Mesenchymal stem cell (in vitro differentiated cells and primary cell): ENCODE measurements around the gene RHBDF1.
A peak's percentile ranks its signal among the peaks of the same experiment; 100 is the strongest.

ENCODE experiments used
- DNase-seq: peaks from one replicate; pipeline ENCODE4 v3.0.0-alpha.2; 2013
- H2AFZ ChIP-seq: one replicate; pipeline ENCODE4 v1.6.1; 2013; ENCODE audit warnings: low read depth, mild to moderate bottlenecking, control low read depth, inconsistent platforms, low read length, moderate library complexity
- H2AK5ac ChIP-seq: 2 replicates; pipeline ENCODE4 v1.6.1; 2013; ENCODE audit warnings: low read length, moderate library complexity, mild to moderate bottlenecking, inconsistent platforms; ENCODE audit not compliant: severe bottlenecking
- H2BK120ac ChIP-seq: one replicate; pipeline ENCODE4 v1.6.1; 2013; ENCODE audit warnings: low read depth, mild to moderate bottlenecking, inconsistent platforms, low read length, moderate library complexity
- H2BK12ac ChIP-seq, 2 experiments: one replicate each; pipeline ENCODE4 v1.6.1; 2013; ENCODE audit warnings: inconsistent platforms in 2 of 2, low read length in 2 of 2, mild to moderate bottlenecking in 2 of 2, moderate library complexity in 2 of 2, control low read depth in 1 of 2
- H2BK15ac ChIP-seq: one replicate; pipeline ENCODE4 v1.6.1; 2013; ENCODE audit warnings: mild to moderate bottlenecking, low read depth, inconsistent platforms; ENCODE audit not compliant: poor library complexity, severe bottlenecking
- H2BK5ac ChIP-seq: 2 replicates; pipeline ENCODE4 v1.6.1; 2013; ENCODE audit warnings: low read depth, mild to moderate bottlenecking, low read length, control low read depth, inconsistent platforms; ENCODE audit not compliant: poor library complexity, severe bottlenecking
- H3K14ac ChIP-seq, 2 experiments: one replicate each; pipeline ENCODE4 v1.6.1; 2013; ENCODE audit warnings: inconsistent platforms in 2 of 2, low read length in 2 of 2, control low read depth in 1 of 2, mild to moderate bottlenecking in 1 of 2, moderate library complexity in 1 of 2
- H3K18ac ChIP-seq, 2 experiments: one replicate each; pipeline ENCODE4 v1.6.1; 2013; ENCODE audit warnings: inconsistent platforms in 2 of 2, low read length in 2 of 2, control low read depth in 1 of 2, low read depth in 1 of 2, mild to moderate bottlenecking in 1 of 2
- H3K23ac ChIP-seq, 2 experiments: one replicate each; pipeline ENCODE4 v1.6.1; 2013; ENCODE audit warnings: inconsistent platforms in 2 of 2, low read length in 2 of 2, mild to moderate bottlenecking in 2 of 2, moderate library complexity in 2 of 2, control low read depth in 1 of 2
- H3K27ac ChIP-seq: 2 replicates; pipeline ENCODE4 v1.5.1; 2013; ENCODE audit warnings: mild to moderate bottlenecking, moderate library complexity, low read length, control low read depth, inconsistent platforms; ENCODE audit not compliant: poor library complexity, severe bottlenecking
- H3K27me3 ChIP-seq, 2 experiments: 2 replicates each; pipeline versions ENCODE4 v1.6.1 to v1.7.0; 2013; ENCODE audit warnings: low read length in 2 of 2, mild to moderate bottlenecking in 2 of 2, moderate library complexity in 2 of 2, control low read depth in 1 of 2, inconsistent platforms in 1 of 2; ENCODE audit not compliant: control insufficient read depth in 1 of 2, insufficient read depth in 1 of 2
- H3K36me3 ChIP-seq, 2 experiments: 2 replicates each; pipeline versions ENCODE4 v1.6.1 to v1.7.0; 2013; ENCODE audit warnings: low read length in 2 of 2, control low read depth in 1 of 2, inconsistent platforms in 1 of 2, low read depth in 1 of 2, mild to moderate bottlenecking in 1 of 2; ENCODE audit not compliant: insufficient read depth in 2 of 2, control insufficient read depth in 1 of 2
- H3K4ac ChIP-seq, 2 experiments: one replicate each; pipeline ENCODE4 v1.6.1; 2013; ENCODE audit warnings: inconsistent platforms in 2 of 2, low read length in 2 of 2, mild to moderate bottlenecking in 2 of 2, moderate library complexity in 2 of 2, control low read depth in 1 of 2, low read depth in 1 of 2
- H3K4me1 ChIP-seq: 2 replicates; pipeline ENCODE4 v1.6.1; 2013; ENCODE audit warnings: low read depth, low read length, control low read depth; ENCODE audit not compliant: control insufficient read depth, insufficient read depth
- H3K4me2 ChIP-seq: 2 replicates; pipeline ENCODE4 v1.6.1; 2013; ENCODE audit warnings: low read length, mild to moderate bottlenecking, inconsistent platforms; ENCODE audit not compliant: poor library complexity, severe bottlenecking
- H3K4me3 ChIP-seq, 2 experiments: 2 replicates each; pipeline versions ENCODE4 v1.5.1 to v1.7.0; 2013; ENCODE audit warnings: low read length in 2 of 2, mild to moderate bottlenecking in 2 of 2, control low read depth in 1 of 2, low read depth in 1 of 2; ENCODE audit not compliant: insufficient read depth in 1 of 2
- H3K79me1 ChIP-seq: replicated peaks from 2 replicates; pipeline ENCODE4 v1.6.1; 2013; ENCODE audit warnings: mild to moderate bottlenecking, control low read depth, low read length, inconsistent platforms; ENCODE audit not compliant: poor library complexity, severe bottlenecking
- H3K9ac ChIP-seq: 2 replicates; pipeline ENCODE4 v1.7.0; 2013; ENCODE audit warnings: mild to moderate bottlenecking, low read length, moderate library complexity
- H3K9me3 ChIP-seq: 2 replicates; pipeline ENCODE4 v1.7.0; 2013; ENCODE audit warnings: mild to moderate bottlenecking, low read length; ENCODE audit not compliant: control insufficient read depth
- H4K8ac ChIP-seq: one replicate; pipeline ENCODE4 v1.6.1; 2013; ENCODE audit warnings: inconsistent platforms, mild to moderate bottlenecking, low read length, moderate library complexity
- H4K91ac ChIP-seq: one replicate; pipeline ENCODE4 v1.6.1; 2013; ENCODE audit warnings: mild to moderate bottlenecking, low read length, inconsistent platforms
- WGBS: methylation state at CpG from one replicate; pipeline ENCODE4 v1.1.7; 2013; ENCODE audit warnings: mixed read lengths; 5-methylcytosine and 5-hydroxymethylcytosine counted together

Gene RHBDF1

GRCh38 chr16:118857-119256, 46.4 kb upstream of the RHBDF1 start:
- 89% methylated on average over 1 of the region's 2 CpGs for WGBS
- Histone ChIP-seq H3K23ac (no peak overlapping the region), H2AFZ (no peak overlapping the region), H4K91ac (no peak overlapping the region), H3K36me3 (peaks cover 38 to 69% of the 10 kb centered on the region in 2 experiments), H4K8ac (no peak overlapping the region), H3K4me1 (peaks cover 8% of the 10 kb centered on the region), H3K27ac (no peak overlapping the region), H2BK120ac (no peak overlapping the region), H3K9ac (no peak overlapping the region), H3K14ac (no peak overlapping the region), H3K27me3 (no peaks in the 10 kb centered on the region), H3K9me3 (no peaks in the 10 kb centered on the region), H2BK15ac (no peak overlapping the region), H3K4ac (no peak overlapping the region), H2BK12ac (no peak overlapping the region), H3K18ac (no peak overlapping the region), H3K4me3 (no peak overlapping the region), H3K4me2 (no peak overlapping the region), H2BK5ac (no peak overlapping the region), H3K79me1 (peaks cover 37% of the 10 kb centered on the region), H2AK5ac (no peak overlapping the region)
- DNase-seq, result no peak

DNA sequence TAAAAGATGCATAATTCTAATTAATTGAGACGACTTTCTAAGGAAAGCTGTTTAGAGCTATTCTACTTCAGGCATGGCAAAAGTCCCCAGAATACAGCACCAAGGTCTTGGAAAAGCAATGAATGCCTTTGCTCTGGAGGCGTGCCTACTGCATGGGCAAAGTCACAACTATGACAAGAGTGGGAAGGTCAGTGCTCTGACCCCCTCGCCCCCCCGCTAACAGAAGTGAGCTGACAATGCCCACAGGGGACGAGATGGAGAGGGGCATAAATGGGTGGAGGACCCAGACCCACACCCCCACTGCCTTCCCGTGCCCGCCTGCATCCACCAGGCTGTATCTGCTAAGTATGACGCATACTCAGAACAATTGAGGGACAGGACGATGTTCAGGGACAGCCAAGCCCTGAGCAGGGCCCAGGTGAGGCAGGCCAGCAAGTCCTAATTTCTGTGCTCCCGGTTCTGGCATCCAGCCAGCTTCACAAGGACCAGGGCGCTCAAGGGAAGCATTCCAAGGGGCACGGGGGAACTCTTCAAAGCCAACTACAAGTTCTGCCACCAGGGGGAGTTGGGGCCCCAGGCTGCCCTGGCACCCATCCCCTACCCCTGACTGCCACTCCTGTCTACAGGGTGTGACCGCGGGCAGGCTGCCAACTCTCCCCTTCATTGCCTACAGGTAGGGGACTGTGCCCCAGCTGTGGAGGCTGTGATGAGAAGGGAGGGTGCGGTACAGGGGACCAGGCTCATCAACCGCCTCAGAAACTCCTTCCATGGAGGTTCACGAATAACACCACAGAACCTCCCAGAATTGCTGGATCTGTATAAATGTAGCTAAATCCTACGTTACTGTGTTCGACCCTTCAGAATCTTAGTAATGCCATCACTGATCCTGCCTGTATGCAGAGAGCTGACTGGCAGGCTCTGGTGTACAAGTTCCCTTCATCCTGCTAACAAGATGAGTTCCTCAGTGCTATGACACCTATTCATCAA, 45.2 kb upstream of the RHBDF1 start:
- no peak overlapping the region for H3K9ac ChIP-seq
- no peak overlapping the region for H3K27ac ChIP-seq
- H4K8ac ChIP-seq, result peak overlapping the region; percentile 22
- no peaks in the 10 kb centered on the region for H3K27me3 ChIP-seq
- H3K14ac ChIP-seq, result peak overlapping the region in 1 of 2 experiments; percentile 89
- no peak overlapping the region for H2BK15ac ChIP-seq
- no peak overlapping the region for H3K4me2 ChIP-seq
- no peak overlapping the region for H2BK120ac ChIP-seq
- H3K36me3 ChIP-seq, result peaks cover 37 to 60% of the 10 kb centered on the region in 2 experiments
- H2AK5ac ChIP-seq, result no peak overlapping the region
- H2AFZ ChIP-seq, result no peak overlapping the region
- no peaks in the 10 kb centered on the region for H3K9me3 ChIP-seq
- H2BK5ac ChIP-seq, result no peak overlapping the region
- peak; percentile 60 for DNase-seq
- 81% methylated on average over 17 of the region's 19 CpGs for WGBS
- H3K23ac ChIP-seq, result no peak overlapping the region
- H4K91ac ChIP-seq, result no peak overlapping the region
- peaks cover 31% of the 10 kb centered on the region for H3K79me1 ChIP-seq
- H2BK12ac ChIP-seq, result peak overlapping the region in 1 of 2 experiments; percentile 23
- H3K4me3 ChIP-seq, result no peak overlapping the region
- no peak overlapping the region for H3K4ac ChIP-seq
- no peak overlapping the region for H3K18ac ChIP-seq
- peaks cover 19% of the 10 kb centered on the region for H3K4me1 ChIP-seq

DNA sequence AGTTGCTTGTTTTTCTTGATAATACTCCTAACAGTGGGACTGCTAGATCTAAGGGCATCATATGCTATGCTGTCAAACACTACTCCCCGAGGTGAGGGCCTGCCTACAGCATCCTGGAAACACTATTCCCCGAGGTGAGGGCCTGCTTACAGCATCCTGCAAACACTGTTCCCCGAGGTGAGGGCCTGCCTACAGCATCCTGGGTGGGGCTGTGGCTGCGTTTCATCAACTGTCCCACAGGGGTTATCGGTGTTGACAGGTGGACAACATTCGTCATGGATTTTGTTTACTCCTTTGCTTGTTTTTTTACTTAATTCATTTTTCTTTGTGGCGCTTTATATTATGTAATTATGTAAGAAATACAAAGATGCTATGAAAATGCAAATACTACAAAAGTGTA, 43.6 kb upstream of the RHBDF1 start:
- Histone ChIP-seq H2BK12ac (no peak overlapping the region), H2BK5ac (no peak overlapping the region), H3K4me3 (no peak overlapping the region), H3K9ac (no peak overlapping the region), H4K91ac (no peak overlapping the region), H3K79me1 (peaks cover 31% of the 10 kb centered on the region), H3K4me2 (no peak overlapping the region), H3K23ac (no peak overlapping the region), H2BK120ac (no peak overlapping the region), H4K8ac (no peak overlapping the region), H3K36me3 (peaks cover 48 to 68% of the 10 kb centered on the region in 2 experiments), H2AK5ac (no peak overlapping the region), H2AFZ (no peak overlapping the region), H3K27me3 (no peaks in the 10 kb centered on the region), H3K4ac (no peak overlapping the region), H3K18ac (no peak overlapping the region), H3K14ac (no peak overlapping the region), H3K27ac (no peak overlapping the region), H2BK15ac (no peak overlapping the region), H3K4me1 (peaks cover 22% of the 10 kb centered on the region), H3K9me3 (no peaks in the 10 kb centered on the region)
- DNase-seq, result no peak
- 66% methylated on average over 4 of the region's 7 CpGs for WGBS

GRCh38 chr16:114327-114726, 41.9 kb upstream of the RHBDF1 start:
- WGBS, result no CpG with 5 or more reads among the region's 2 CpGs
- Histone ChIP-seq H3K27ac (no peak overlapping the region), H3K4me1 (peaks cover 22% of the 10 kb centered on the region), H3K14ac (no peak overlapping the region), H3K4me3 (no peak overlapping the region), H2BK15ac (no peak overlapping the region), H3K18ac (no peak overlapping the region), H2BK120ac (no peak overlapping the region), H3K9me3 (no peaks in the 10 kb centered on the region), H3K27me3 (no peaks in the 10 kb centered on the region), H3K4me2 (no peak overlapping the region), H2BK12ac (no peak overlapping the region), H2AK5ac (no peak overlapping the region), H3K36me3 (peaks cover 52 to 73% of the 10 kb centered on the region in 2 experiments), H3K4ac (no peak overlapping the region), H2BK5ac (no peak overlapping the region), H3K9ac (no peak overlapping the region), H4K8ac (no peak overlapping the region), H3K79me1 (peaks cover 17% of the 10 kb centered on the region), H2AFZ (no peak overlapping the region), H4K91ac (no peak overlapping the region), H3K23ac (no peak overlapping the region)
- DNase-seq, result no peak
